Loucy (cell line): ENCODE data around the gene MMP21.

Source experiments
- H2AFZ ChIP-seq: fragments of 200-600 bp; sonication (generic); 2 replicates; pipeline ENCODE4 v1.6.0; 2016; ENCODE audit warnings: antibody characterized with exemption, mild to moderate bottlenecking, low read length, moderate library complexity
- H3F3A ChIP-seq: fragments of 200-600 bp; 2 replicates; pipeline ENCODE4 v1.6.0; 2016; ENCODE audit warnings: antibody characterized with exemption, low read depth, mild to moderate bottlenecking
- H3K27me3 ChIP-seq: fragments of 200-600 bp; sonication (generic); 2 replicates; pipeline ENCODE4 v1.6.1; 2014; ENCODE audit warnings: low read length, mild to moderate bottlenecking; ENCODE audit not compliant: insufficient read depth, poor library complexity, severe bottlenecking
- H3K36me3 ChIP-seq: fragments of 200-600 bp; sonication (generic); 2 replicates; pipeline ENCODE4 v1.6.1; 2016; ENCODE audit warnings: low read length; ENCODE audit not compliant: insufficient read depth
- H3K4me1 ChIP-seq: fragments of 200-600 bp; sonication (generic); 2 replicates; pipeline ENCODE4 v1.5.1; 2014; ENCODE audit warnings: low read length, mild to moderate bottlenecking; ENCODE audit not compliant: insufficient read depth, poor library complexity, severe bottlenecking
- H3K4me2 ChIP-seq: fragments of 200-600 bp; sonication (generic); 2 replicates; pipeline ENCODE4 v1.6.0; 2014; ENCODE audit warnings: antibody characterized with exemption, low read length, low read depth, mild to moderate bottlenecking; ENCODE audit not compliant: poor library complexity, severe bottlenecking
- H3K4me3 ChIP-seq: fragments of 200-600 bp; sonication (generic); 2 replicates; pipeline ENCODE4 v1.5.1; 2014; ENCODE audit warnings: low read length, mild to moderate bottlenecking, mixed read lengths; ENCODE audit not compliant: poor library complexity, severe bottlenecking
- H3K79me2 ChIP-seq: fragments of 200-600 bp; sonication (generic); 2 replicates; pipeline ENCODE4 v1.6.1; 2014; ENCODE audit warnings: low read length; ENCODE audit not compliant: insufficient read depth
- H3K9ac ChIP-seq: fragments of 200-600 bp; sonication (generic); 2 replicates; pipeline ENCODE4 v1.6.0; 2014; ENCODE audit warnings: mild to moderate bottlenecking, low read depth, low read length, moderate library complexity; ENCODE audit not compliant: poor library complexity, severe bottlenecking
- H3K9me2 ChIP-seq: fragments of 200-600 bp; sonication (generic); replicated peaks from 2 replicates; pipeline ENCODE4 v1.6.1; 2016; ENCODE audit warnings: low read depth, low read length, mixed read lengths
- H3K9me3 ChIP-seq: fragments of 200-600 bp; sonication (generic); 2 replicates; pipeline ENCODE4 v1.6.1; 2014; ENCODE audit warnings: mild to moderate bottlenecking, antibody characterized with exemption, low read length, low read depth; ENCODE audit not compliant: insufficient read depth
- H4K20me1 ChIP-seq: fragments of 200-600 bp; sonication (generic); 2 replicates; pipeline ENCODE4 v1.6.0; 2014; ENCODE audit warnings: antibody characterized with exemption, low read length, mild to moderate bottlenecking; ENCODE audit not compliant: insufficient read depth, poor library complexity, severe bottlenecking
- CTCF ChIP-seq: fragments of 200-600 bp; sonication (generic); conservative IDR thresholded peaks from 2 replicates; pipeline ENCODE4 v1.5.1; 2014; ENCODE audit warnings: mild to moderate bottlenecking, antibody characterized with exemption, low read length
- EZH2phosphoT487 ChIP-seq: fragments of 200-600 bp; IDR thresholded peaks from 2 replicates; pipeline ENCODE4 v1.6.1; 2018; ENCODE audit warnings: antibody characterized with exemption, mild to moderate bottlenecking, moderate library complexity, borderline replicate concordance

Gene MMP21

GRCh38 chr10:125782616-125783015, 7.0 kb upstream of the MMP21 start:
- Histone ChIP-seq H3K9me3 (no peaks in the 10 kb centered on the region), H3K27me3 (no peaks in the 10 kb centered on the region), H3K4me2 (no peak overlapping the region), H3K9ac (no peak overlapping the region), H2AFZ (no peak overlapping the region), H3K9me2 (no peaks in the 10 kb centered on the region), H4K20me1 (no peaks in the 10 kb centered on the region), H3K4me3 (no peak overlapping the region), H3K36me3 (no peaks in the 10 kb centered on the region), H3F3A (no peaks in the 10 kb centered on the region), H3K79me2 (no peaks in the 10 kb centered on the region), H3K4me1 (peaks cover 6% of the 10 kb centered on the region)
- TF ChIP-seq EZH2phosphoT487 (no peak), CTCF (no peak)

GRCh38 chr10:125782054-125782453, 6.4 kb upstream of the MMP21 start:
- H3K9me2 ChIP-seq: no peaks in the 10 kb centered on the region
- H3K4me3 ChIP-seq: no peak overlapping the region
- no peaks in the 10 kb centered on the region for H3F3A ChIP-seq

GRCh38 chr10:125781374-125781773, 5.8 kb upstream of the MMP21 start:
- TF ChIP-seq CTCF (no peak), EZH2phosphoT487 (no peak)
- no peaks in the 10 kb centered on the region for H3K4me1 ChIP-seq
- H2AFZ ChIP-seq: no peak overlapping the region
- no peaks in the 10 kb centered on the region for H3K36me3 ChIP-seq
- no peaks in the 10 kb centered on the region for H3K79me2 ChIP-seq
- no peaks in the 10 kb centered on the region for H3K27me3 ChIP-seq
- H3K9ac ChIP-seq: no peak overlapping the region
- no peak overlapping the region for H3K4me2 ChIP-seq
- no peak overlapping the region for H3K4me3 ChIP-seq
- no peaks in the 10 kb centered on the region for H4K20me1 ChIP-seq
- no peaks in the 10 kb centered on the region for H3F3A ChIP-seq
- no peaks in the 10 kb centered on the region for H3K9me2 ChIP-seq
- H3K9me3 ChIP-seq: no peaks in the 10 kb centered on the region

More at GRCh38 chr10:125782054-125782453, 6.4 kb upstream of the MMP21 start:
- no peaks in the 10 kb centered on the region for H3K27me3 ChIP-seq
- TF ChIP-seq EZH2phosphoT487 (no peak), CTCF (no peak)
- no peaks in the 10 kb centered on the region for H3K79me2 ChIP-seq
- no peaks in the 10 kb centered on the region for H3K36me3 ChIP-seq
- H4K20me1 ChIP-seq: no peaks in the 10 kb centered on the region
- H3K9me3 ChIP-seq: no peaks in the 10 kb centered on the region
- no peak overlapping the region for H2AFZ ChIP-seq
- peaks cover under 1% of the 10 kb centered on the region for H3K4me1 ChIP-seq
- no peak overlapping the region for H3K9ac ChIP-seq
- H3K4me2 ChIP-seq: no peak overlapping the region
